IPS-18a (cell line): ENCODE results near the gene EPN2.

ENCODE experiments used
- H3K27ac ChIP-seq: one replicate; pipeline ENCODE4 v1.5.1; 2013; ENCODE audit warnings: low read length
- H3K27me3 ChIP-seq: one replicate; pipeline ENCODE4 v1.6.1; 2013; ENCODE audit warnings: mild to moderate bottlenecking, low read length; ENCODE audit not compliant: control insufficient read depth, insufficient read depth
- H3K36me3 ChIP-seq: one replicate; pipeline ENCODE4 v1.6.1; 2013; ENCODE audit warnings: low read depth, low read length; ENCODE audit not compliant: control insufficient read depth
- H3K4me1 ChIP-seq: one replicate; pipeline ENCODE4 v1.6.1; 2013; ENCODE audit warnings: low read depth, low read length; ENCODE audit not compliant: control insufficient read depth
- H3K4me3 ChIP-seq: one replicate; pipeline ENCODE4 v1.5.1; 2013; ENCODE audit warnings: low read length
- H3K9ac ChIP-seq: one replicate; pipeline ENCODE4 v1.6.1; 2013; ENCODE audit warnings: mild to moderate bottlenecking, low read length, moderate library complexity
- H3K9me3 ChIP-seq: one replicate; pipeline ENCODE4 v1.6.1; 2013; ENCODE audit warnings: low read depth, low read length; ENCODE audit not compliant: control insufficient read depth

Gene EPN2

GRCh38 chr17:19338031-19338990 lies 101.1 kb downstream of the EPN2 start:
- no peaks in the 10 kb centered on the region for H3K9me3 ChIP-seq
- no peak overlapping the region for H3K27ac ChIP-seq
- H3K27me3 ChIP-seq: no peaks in the 10 kb centered on the region
- no peaks in the 10 kb centered on the region for H3K36me3 ChIP-seq
- H3K4me1 ChIP-seq: peaks cover 19% of the 10 kb centered on the region
- no peak overlapping the region for H3K9ac ChIP-seq
- H3K4me3 ChIP-seq: no peak overlapping the region

DNA sequence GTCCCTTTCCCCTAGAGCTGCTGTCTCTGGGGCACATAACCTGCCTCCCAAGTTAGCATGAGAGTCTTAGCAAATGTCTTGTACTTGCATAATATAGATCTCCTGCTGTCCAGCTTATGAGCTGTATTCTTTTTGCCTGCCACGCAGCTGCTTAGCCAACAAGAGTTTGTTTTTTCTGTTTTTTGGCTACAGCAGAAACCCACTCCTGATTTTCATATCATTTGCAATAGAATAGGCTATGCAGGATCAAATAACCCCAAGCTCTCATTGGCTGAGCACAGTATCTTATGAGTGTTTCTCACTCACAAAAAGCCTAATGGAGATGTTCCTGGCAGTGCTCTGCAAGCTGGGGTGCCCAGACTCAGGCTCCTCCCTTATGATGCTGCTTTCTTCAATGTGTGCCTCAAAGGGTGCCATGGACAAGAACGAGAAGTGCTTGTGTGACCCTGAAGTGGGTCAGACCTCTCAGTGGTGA lies 102.2 kb downstream of the EPN2 start:
- Histone ChIP-seq H3K36me3 (no peaks in the 10 kb centered on the region), H3K9me3 (no peaks in the 10 kb centered on the region), H3K4me3 (no peak overlapping the region), H3K9ac (no peak overlapping the region), H3K27me3 (no peaks in the 10 kb centered on the region), H3K27ac (no peak overlapping the region), H3K4me1 (peaks cover 19% of the 10 kb centered on the region)

DNA sequence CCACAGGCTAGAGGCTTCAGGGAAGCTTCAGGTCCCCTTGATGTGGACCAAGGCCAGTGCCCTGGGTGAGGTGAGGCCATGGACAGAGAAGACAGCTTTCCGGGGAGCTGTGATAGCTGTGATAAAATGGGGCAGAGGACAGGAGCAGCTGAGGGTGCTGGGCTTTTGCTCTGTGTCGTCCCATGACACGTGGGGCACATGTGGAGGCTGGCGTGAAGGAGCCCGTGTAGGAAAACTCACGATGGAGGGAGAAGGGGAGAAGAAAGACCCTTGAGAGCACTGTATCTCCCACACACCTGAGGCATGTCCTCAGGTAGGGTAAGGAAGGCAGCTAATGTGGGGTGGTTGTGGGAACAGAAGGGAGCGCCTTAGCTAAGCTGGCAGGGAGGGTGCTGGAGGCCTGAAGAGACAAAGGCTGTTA lies 104.1 kb downstream of the EPN2 start:
- Histone ChIP-seq H3K9me3 (no peaks in the 10 kb centered on the region), H3K4me3 (no peak overlapping the region), H3K4me1 (peaks cover 19% of the 10 kb centered on the region), H3K27me3 (no peaks in the 10 kb centered on the region), H3K27ac (no peak overlapping the region), H3K9ac (no peak overlapping the region), H3K36me3 (no peaks in the 10 kb centered on the region)

DNA sequence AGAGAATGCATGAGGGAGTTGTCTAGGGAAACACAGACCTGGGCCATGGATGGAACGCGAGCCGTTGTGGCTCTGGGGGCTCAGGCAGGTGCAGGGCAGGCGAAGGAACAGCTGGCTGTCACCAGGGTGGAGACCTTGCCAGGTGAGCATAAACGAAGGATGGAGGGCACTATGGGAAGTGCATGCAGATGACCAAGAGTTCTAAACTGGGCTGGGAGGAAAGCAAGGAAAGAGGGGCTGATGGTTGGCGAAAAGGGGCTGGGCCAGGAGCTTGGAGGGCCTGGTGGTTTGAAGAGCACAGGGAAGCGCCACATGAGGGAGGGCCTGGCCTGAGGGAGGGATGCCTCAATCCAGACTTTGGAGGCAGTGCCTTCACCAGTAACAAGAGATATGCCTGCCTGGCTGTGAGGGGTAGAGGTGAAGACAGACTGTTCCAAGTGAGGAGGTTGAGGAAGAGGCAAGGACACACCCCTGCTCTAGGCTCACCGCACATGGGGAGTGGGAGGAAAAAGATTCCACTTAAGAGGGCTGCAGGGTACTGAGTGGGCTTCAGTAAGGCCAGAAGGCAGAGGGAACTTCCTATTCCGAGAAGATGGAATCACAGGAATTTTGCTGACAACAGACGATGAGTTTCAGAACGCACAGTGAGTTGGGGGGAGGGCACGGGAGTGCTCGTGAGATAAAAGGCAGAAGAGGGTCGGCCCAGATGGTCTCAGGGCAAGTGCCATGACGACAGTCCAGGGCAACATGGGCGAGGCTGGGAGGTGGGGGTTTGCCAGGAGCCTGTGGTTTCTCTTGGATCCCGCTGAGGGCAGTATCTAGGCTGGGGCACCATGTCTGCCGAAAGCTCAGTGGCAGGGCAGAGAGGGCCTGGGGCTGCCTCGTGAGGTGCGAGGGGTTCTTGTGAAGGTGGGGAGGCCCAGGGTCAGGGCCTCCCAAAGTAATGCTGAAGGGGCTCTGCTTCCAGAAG lies 104.8 kb downstream of the EPN2 start:
- Histone ChIP-seq H3K9me3 (no peaks in the 10 kb centered on the region), H3K27me3 (no peaks in the 10 kb centered on the region), H3K4me1 (peaks cover 19% of the 10 kb centered on the region), H3K9ac (no peak overlapping the region), H3K36me3 (no peaks in the 10 kb centered on the region), H3K4me3 (no peak overlapping the region), H3K27ac (no peak overlapping the region)

GRCh38 chr17:19342611-19343255 lies 105.6 kb downstream of the EPN2 start:
- no peak overlapping the region for H3K4me3 ChIP-seq
- no peaks in the 10 kb centered on the region for H3K36me3 ChIP-seq
- H3K9ac ChIP-seq: no peak overlapping the region
- H3K4me1 ChIP-seq: peaks cover 19% of the 10 kb centered on the region
- no peak overlapping the region for H3K27ac ChIP-seq
- no peaks in the 10 kb centered on the region for H3K27me3 ChIP-seq
- no peaks in the 10 kb centered on the region for H3K9me3 ChIP-seq

GRCh38 chr17:19343256-19343630 lies 106.1 kb downstream of the EPN2 start:
- H3K27ac ChIP-seq: no peak overlapping the region
- H3K4me1 ChIP-seq: peaks cover 15% of the 10 kb centered on the region
- no peak overlapping the region for H3K4me3 ChIP-seq
- H3K36me3 ChIP-seq: no peaks in the 10 kb centered on the region
- no peaks in the 10 kb centered on the region for H3K9me3 ChIP-seq
- no peaks in the 10 kb centered on the region for H3K27me3 ChIP-seq
- no peak overlapping the region for H3K9ac ChIP-seq

GRCh38 chr17:19343671-19344151 lies 106.5 kb downstream of the EPN2 start:
- H3K4me3 ChIP-seq: no peak overlapping the region
- H3K9ac ChIP-seq: no peak overlapping the region
- H3K36me3 ChIP-seq: peaks cover 1% of the 10 kb centered on the region
- peaks cover 10% of the 10 kb centered on the region for H3K4me1 ChIP-seq
- H3K27me3 ChIP-seq: no peaks in the 10 kb centered on the region
- H3K27ac ChIP-seq: no peak overlapping the region
- no peaks in the 10 kb centered on the region for H3K9me3 ChIP-seq

GRCh38 chr17:19344311-19345066 lies 107.3 kb downstream of the EPN2 start:
- H3K36me3 ChIP-seq: peaks cover 4% of the 10 kb centered on the region

GRCh38 chr17:19345067-19345460 lies 107.9 kb downstream of the EPN2 start:
- Histone ChIP-seq H3K9ac (no peak overlapping the region), H3K4me1 (no peaks in the 10 kb centered on the region)

More at GRCh38 chr17:19344311-19345066, 107.3 kb downstream of the EPN2 start:
- Histone ChIP-seq H3K4me3 (no peak overlapping the region), H3K27me3 (no peaks in the 10 kb centered on the region), H3K9ac (no peak overlapping the region), H3K27ac (no peak overlapping the region), H3K4me1 (peaks cover 2% of the 10 kb centered on the region), H3K9me3 (no peaks in the 10 kb centered on the region)

DNA sequence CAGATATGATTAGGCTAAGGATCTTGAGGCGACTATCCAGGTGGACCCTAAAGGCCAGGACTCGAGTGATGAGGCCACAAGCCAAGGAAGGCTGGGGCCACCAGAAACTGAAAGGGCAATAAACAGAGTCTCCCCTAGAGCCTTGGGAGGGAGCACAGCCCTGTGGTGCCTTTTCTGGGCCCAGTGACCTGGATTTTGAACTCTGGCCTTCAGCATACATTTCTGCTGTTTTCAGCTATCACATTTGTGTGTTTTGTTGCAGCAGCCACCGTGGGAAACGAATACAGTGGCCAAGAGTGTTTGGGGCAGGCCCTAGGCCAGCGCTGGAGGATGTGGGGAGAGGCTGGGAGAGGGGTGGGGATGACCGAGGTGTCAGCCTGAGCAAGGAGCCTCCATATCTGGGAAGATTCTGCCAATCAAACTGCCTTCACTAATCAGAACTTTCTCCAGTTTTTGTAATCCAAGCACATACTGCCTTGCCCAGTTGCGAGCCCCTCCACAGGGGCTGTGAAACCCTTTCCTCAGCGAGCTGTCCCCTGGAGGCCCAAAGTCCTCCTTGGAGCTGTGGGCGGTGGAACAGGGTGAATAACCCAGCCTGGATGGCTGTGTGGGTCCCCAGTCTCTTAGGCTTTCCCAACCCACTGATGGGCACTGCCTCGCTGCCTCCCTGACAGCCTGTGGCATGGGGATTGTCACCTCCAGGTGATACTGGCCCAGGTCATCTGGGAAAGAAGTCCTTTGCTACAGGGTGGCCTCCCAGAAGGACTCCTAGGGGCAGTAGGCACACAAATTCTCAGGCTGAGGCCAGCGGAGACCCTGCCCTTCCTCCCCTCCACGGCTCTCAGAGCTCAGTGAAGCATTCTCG lies 108.6 kb downstream of the EPN2 start:
- no peaks in the 10 kb centered on the region for H3K27me3 ChIP-seq
- H3K4me3 ChIP-seq: no peak overlapping the region
- H3K9me3 ChIP-seq: no peaks in the 10 kb centered on the region
- no peaks in the 10 kb centered on the region for H3K4me1 ChIP-seq
- peaks cover 4% of the 10 kb centered on the region for H3K36me3 ChIP-seq
- no peak overlapping the region for H3K9ac ChIP-seq
- no peak overlapping the region for H3K27ac ChIP-seq

More at GRCh38 chr17:19345067-19345460, 107.9 kb downstream of the EPN2 start:
- Histone ChIP-seq H3K27ac (no peak overlapping the region), H3K4me3 (no peak overlapping the region), H3K27me3 (no peaks in the 10 kb centered on the region), H3K9me3 (no peaks in the 10 kb centered on the region), H3K36me3 (peaks cover 4% of the 10 kb centered on the region)
